ENCODE results near the gene SESTD1. TPM values are rescaled to one million over a fixed set of nuclear protein-coding genes. Genes with fewer than 3 reads are reported as not detected.

SESTD1 gene
- total RNA-seq, 4 donors from 2014 or later, result 132 to 205 (median 137) TPM

- TF ChIP-seq, protein P1, sequence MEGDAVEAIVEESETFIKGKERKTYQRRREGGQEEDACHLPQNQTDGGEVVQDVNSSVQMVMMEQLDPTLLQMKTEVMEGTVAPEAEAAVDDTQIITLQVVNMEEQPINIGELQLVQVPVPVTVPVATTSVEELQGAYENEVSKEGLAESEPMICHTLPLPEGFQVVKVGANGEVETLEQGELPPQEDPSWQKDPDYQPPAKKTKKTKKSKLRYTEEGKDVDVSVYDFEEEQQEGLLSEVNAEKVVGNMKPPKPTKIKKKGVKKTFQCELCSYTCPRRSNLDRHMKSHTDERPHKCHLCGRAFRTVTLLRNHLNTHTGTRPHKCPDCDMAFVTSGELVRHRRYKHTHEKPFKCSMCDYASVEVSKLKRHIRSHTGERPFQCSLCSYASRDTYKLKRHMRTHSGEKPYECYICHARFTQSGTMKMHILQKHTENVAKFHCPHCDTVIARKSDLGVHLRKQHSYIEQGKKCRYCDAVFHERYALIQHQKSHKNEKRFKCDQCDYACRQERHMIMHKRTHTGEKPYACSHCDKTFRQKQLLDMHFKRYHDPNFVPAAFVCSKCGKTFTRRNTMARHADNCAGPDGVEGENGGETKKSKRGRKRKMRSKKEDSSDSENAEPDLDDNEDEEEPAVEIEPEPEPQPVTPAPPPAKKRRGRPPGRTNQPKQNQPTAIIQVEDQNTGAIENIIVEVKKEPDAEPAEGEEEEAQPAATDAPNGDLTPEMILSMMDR (IDR thresholded peaks at IDR 0.05; ENCODE audit: low read depth), result no peak
Observed at GRCh38 chr2:179275253-179276012, 10.8 kb upstream of the SESTD1 start.

GRCh38 chr2:179274749-179275148, 10.1 kb upstream of the SESTD1 start:
- TF ChIP-seq, protein P1 (IDR thresholded peaks at IDR 0.05; ENCODE audit: low read depth), result no peak

GRCh38 chr2:179273461-179273962, 8.9 kb upstream of the SESTD1 start:
- TF ChIP-seq, protein P1 (IDR thresholded peaks at IDR 0.05; ENCODE audit: low read depth), result no peak

- TF ChIP-seq, protein P1 (IDR thresholded peaks at IDR 0.05; ENCODE audit: low read depth), result no peak
Observed at GRCh38 chr2:179272406-179273192, 8.0 kb upstream of the SESTD1 start.

DNA sequence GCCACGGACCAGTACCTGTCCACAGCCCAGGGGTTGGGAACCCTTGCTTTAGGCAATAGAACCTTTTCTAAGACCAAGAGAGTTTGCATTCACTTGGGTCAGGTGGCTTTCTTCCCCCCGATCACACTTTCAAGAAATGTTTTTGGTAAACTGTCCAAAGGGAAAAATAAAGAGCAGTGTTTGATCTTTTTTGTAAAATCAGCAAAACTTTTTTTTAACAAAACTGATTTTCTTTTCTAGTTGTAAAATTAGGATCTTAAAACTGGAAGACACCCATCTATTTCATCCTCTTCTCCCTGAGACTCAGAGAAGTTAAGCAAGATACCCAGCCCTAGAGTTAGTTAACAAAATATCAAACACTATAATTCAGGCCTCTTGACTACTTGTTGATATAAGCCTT, 6.1 kb upstream of the SESTD1 start:
- TF ChIP-seq, protein P1 (IDR thresholded peaks at IDR 0.05; ENCODE audit: low read depth), result no peak

DNA sequence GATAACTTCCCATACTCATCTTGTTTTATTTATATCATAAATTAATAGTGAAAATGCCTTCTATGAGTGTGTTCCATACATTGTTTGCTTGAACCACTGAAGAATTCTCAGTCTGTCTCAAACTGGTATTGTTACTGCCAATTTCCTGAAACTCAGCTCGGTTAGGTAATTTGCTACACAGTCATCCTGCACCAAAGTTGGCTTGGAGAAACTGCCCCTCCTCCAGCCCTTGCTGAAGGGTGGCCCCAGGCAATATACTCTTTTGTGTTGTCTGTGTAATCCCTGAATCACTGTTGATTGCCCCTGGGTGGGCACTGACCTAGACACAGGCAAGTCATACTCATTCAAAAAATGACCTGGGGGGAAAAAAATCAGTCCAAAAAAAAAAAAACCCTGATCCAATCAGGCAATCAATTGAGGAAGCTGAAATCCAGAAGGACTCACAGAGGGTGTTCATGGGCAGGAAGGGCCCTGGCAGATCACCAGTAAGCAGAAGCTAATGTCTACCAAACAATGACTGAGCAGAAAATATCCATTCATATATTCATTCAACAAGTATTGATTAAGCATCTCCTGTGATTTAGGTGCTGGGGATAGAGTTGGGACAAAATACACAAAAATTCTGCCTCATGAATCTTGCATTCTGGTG, 3.8 kb upstream of the SESTD1 start:
- TF ChIP-seq, protein P1 (IDR thresholded peaks at IDR 0.05; ENCODE audit: low read depth), result no peak

DNA sequence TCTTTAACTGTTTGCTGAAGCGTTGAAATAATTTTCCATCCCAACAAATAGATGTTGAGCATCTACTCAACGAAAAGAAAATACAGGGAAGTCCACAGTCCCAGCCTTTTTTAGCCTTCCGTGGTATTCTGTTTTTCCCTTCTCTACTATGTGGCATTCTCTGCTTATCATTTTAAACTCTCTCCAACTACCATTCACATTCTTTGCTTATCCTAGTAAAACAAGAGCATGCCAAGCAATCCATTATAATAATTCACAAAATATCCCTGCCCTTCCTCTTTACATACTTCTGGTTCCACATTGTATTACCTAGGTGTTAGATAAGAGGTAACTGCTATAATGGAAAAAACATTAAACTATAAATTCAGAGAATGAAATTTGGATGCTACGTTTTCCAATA, 1.6 kb upstream of the SESTD1 start:
- TF ChIP-seq, protein P1 (IDR thresholded peaks at IDR 0.05; ENCODE audit: low read depth), result no peak
